Psoas muscle (tissue), 8 donors: ENCODE results near the gene KRTAP10-1. TPM values are rescaled to one million over a fixed set of nuclear protein-coding genes. Genes with fewer than 3 reads are reported as not detected.

Experiments
- ATAC-seq, 4 donors: fragments of 200-7000 bp; cut with Tn5 transposase; one replicate each; pipeline ENCODE4 v1.9.1; 2020; ENCODE audit warnings: moderate library complexity in 3 of 4, mild to moderate bottlenecking in 2 of 4
- DNase-seq, 2 donors: peaks; one replicate each; pipeline ENCODE4 v3.0.0-alpha.2; 2020
- H3K27ac ChIP-seq: fragments of 200-600 bp; one replicate; pipeline ENCODE4 v1.8.0; 2022
- H3K27me3 ChIP-seq, 3 donors: fragments of 200-600 bp in 1 of 3; one replicate each; pipeline versions ENCODE4 v1.6.1 to v1.8.0; 2013 to 2022; ENCODE audit warnings: low read length in 2 of 3, mild to moderate bottlenecking in 2 of 3, moderate library complexity in 1 of 3; ENCODE audit not compliant: insufficient read depth in 3 of 3
- H3K36me3 ChIP-seq, 2 donors: fragments of 200-600 bp in 1 of 2; one replicate each; pipeline versions ENCODE4 v1.6.1 to v1.8.0; 2013 to 2022; ENCODE audit warnings: low read depth in 1 of 2, mild to moderate bottlenecking in 1 of 2, moderate library complexity in 1 of 2; ENCODE audit not compliant: insufficient read depth in 1 of 2
- H3K4me1 ChIP-seq: fragments of 200-600 bp; one replicate; pipeline ENCODE4 v1.8.0; 2022
- H3K4me3 ChIP-seq: fragments of 200-600 bp; one replicate; pipeline ENCODE4 v1.8.0; 2022; ENCODE audit warnings: mild to moderate bottlenecking
- H3K9me3 ChIP-seq: fragments of 200-600 bp; one replicate; pipeline ENCODE4 v1.8.0; 2022
- CTCF ChIP-seq: fragments of 200-600 bp; IDR thresholded peaks from one replicate; pipeline ENCODE4 v1.8.0; 2022; ENCODE audit warnings: antibody characterized with exemption
- WGBS, 3 donors: extraction: QIAGEN DNeasy Blood & Tissue Kit; methylation state at CpG; one replicate each; pipeline versions ENCODE4 v1.1.6 to v1.1.7; 2013; 5-methylcytosine and 5-hydroxymethylcytosine counted together
- intact Hi-C, 2 donors: fragments of 100-400 bp; cut with DNase I; formaldehyde crosslinking; loops; one replicate each; pipeline versions ENCODE4 v1.11.0 to v1.14.2; 2022
- polyA plus RNA-seq, 3 donors: library from polyadenylated mRNA; stranded (reverse); fragments of 200-250 nt; gene quantifications; one replicate each; pipeline ENCODE4 v1.2.3, GENCODE V29; 2013
- total RNA-seq, 4 donors: library from RNA; stranded (reverse); fragmentation: NEBNext Ultra II Directional in 2 of 4; extraction: Animal tissue kit (Norgen Biotek cat#: 25700) in 2 of 4; gene quantifications; one replicate each; pipeline versions ENCODE4 v1.2.1 to v1.2.4, GENCODE V29; 2021 to 2023
- donor health status: healthy with polysubstance abuse.
- donor health status: DM: no; HTN: no; CAD: no; lungs with moderate emphysema.
- donor health status: Bipolar disorder and iron deficiency.
- donor health status: healthy.
- donor health status: DM: yes; HTN: yes; CAD: no.
- donor health status: DM: no; HTN: no; CAD: no.
- donor health status: DM: no; HTN: no; CAD: no.
- donor health status: DM: yes; HTN: yes; CAD: no.

The KRTAP10-1 gene
- total and polyA plus RNA-seq, 7 donors: not detected

- 37 to 40% (median 38%) methylated on average over 25 of the region's 25 CpGs for WGBS, 3 donors
- DNase-seq: no peak
- Histone ChIP-seq H3K27ac (no peak overlapping the region), H3K4me1 (no peaks in the 10 kb centered on the region), H3K9me3 (peaks cover 4% of the 10 kb centered on the region), H3K27me3 (peaks cover 0 to 64% (median 12%) of the 10 kb centered on the region in 3 donors), H3K4me3 (no peak overlapping the region), H3K36me3 (no peaks in the 10 kb centered on the region)
- TF ChIP-seq CTCF: no peak
- ATAC-seq: no peak
- intact Hi-C loops: no loop called here
Measured at GRCh38 chr21:44549525-44550211, 9.7 kb upstream of the KRTAP10-1 start.

- H3K27ac ChIP-seq: no peak overlapping the region
- DNase-seq (no peak), ATAC-seq (no peak)
- H3K4me3 ChIP-seq: no peak overlapping the region
- no peaks in the 10 kb centered on the region for H3K36me3 ChIP-seq
- WGBS, 3 donors: 31 to 39% (median 39%) methylated on average over 14 of the region's 14 CpGs
- H3K4me1 ChIP-seq: no peaks in the 10 kb centered on the region
- intact Hi-C loops: no loop called here
- H3K27me3 ChIP-seq: peaks cover 0 to 57% (median 10%) of the 10 kb centered on the region in 3 donors
- no peak for TF ChIP-seq CTCF
- peaks cover 4% of the 10 kb centered on the region for H3K9me3 ChIP-seq
Measured at GRCh38 chr21:44548922-44549321, 8.9 kb upstream of the KRTAP10-1 start.

GRCh38 chr21:44548381-44548780, 8.4 kb upstream of the KRTAP10-1 start:
- 50 to 53% (median 51%) methylated on average over 13 of the region's 13 CpGs for WGBS, 3 donors
- Histone ChIP-seq H3K27ac (no peak overlapping the region), H3K27me3 (peaks cover 0 to 53% (median 10%) of the 10 kb centered on the region in 3 donors), H3K4me3 (no peak overlapping the region), H3K4me1 (no peaks in the 10 kb centered on the region), H3K9me3 (peaks cover 4% of the 10 kb centered on the region), H3K36me3 (no peaks in the 10 kb centered on the region)
- no peak for DNase-seq
- intact Hi-C loops: no loop called here
- TF ChIP-seq CTCF: no peak
- ATAC-seq: no peak

- intact Hi-C loops: no loop called here
- H3K27ac ChIP-seq: no peak overlapping the region
- ATAC-seq: no peak
- 42 to 60% (median 54%) methylated on average over 5 of the region's 5 CpGs for WGBS, 3 donors
- TF ChIP-seq CTCF: no peak
- no peak for DNase-seq
- H3K4me3 ChIP-seq: no peak overlapping the region
- peaks cover 4% of the 10 kb centered on the region for H3K9me3 ChIP-seq
- H3K4me1 ChIP-seq: no peaks in the 10 kb centered on the region
- peaks cover 0 to 50% (median 8%) of the 10 kb centered on the region in 3 donors for H3K27me3 ChIP-seq
- no peaks in the 10 kb centered on the region for H3K36me3 ChIP-seq
Measured at GRCh38 chr21:44547656-44548331, 7.8 kb upstream of the KRTAP10-1 start.
